Loucy (cell line): ENCODE results near the gene GPR39.

Source experiments
- EZH2phosphoT487 ChIP-seq: fragments of 200-600 bp; IDR thresholded peaks from 2 replicates; pipeline ENCODE4 v1.6.1; 2018; ENCODE audit warnings: antibody characterized with exemption, mild to moderate bottlenecking, moderate library complexity, borderline replicate concordance
- TF ChIP-seq, protein P1 (sequence below): fragments of 200-600 bp; sonication (generic); conservative IDR thresholded peaks from 2 replicates; pipeline ENCODE4 v1.5.1; 2014; ENCODE audit warnings: mild to moderate bottlenecking, antibody characterized with exemption, low read length

DNA sequence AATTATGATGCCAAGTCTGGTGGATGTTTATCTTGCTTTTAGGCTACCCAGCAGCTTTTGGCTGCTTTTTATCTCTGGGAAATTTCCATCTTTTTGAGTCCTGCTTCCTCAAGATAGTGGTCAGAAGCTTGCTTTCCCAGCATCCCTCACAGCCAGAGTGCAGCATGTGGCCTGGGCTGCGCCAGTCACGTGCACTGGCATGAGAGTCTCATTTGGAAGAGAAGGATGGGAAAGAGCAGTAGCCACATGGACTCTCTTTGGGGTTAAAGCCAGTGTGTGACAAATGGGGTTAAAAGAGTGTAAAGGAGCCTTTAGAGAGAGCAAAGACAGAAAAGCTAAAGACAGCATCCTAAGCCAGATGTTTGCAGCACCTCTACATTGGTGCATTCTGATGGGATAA lies 12.7 kb downstream of the GPR39 start:
- TF ChIP-seq, protein P1, sequence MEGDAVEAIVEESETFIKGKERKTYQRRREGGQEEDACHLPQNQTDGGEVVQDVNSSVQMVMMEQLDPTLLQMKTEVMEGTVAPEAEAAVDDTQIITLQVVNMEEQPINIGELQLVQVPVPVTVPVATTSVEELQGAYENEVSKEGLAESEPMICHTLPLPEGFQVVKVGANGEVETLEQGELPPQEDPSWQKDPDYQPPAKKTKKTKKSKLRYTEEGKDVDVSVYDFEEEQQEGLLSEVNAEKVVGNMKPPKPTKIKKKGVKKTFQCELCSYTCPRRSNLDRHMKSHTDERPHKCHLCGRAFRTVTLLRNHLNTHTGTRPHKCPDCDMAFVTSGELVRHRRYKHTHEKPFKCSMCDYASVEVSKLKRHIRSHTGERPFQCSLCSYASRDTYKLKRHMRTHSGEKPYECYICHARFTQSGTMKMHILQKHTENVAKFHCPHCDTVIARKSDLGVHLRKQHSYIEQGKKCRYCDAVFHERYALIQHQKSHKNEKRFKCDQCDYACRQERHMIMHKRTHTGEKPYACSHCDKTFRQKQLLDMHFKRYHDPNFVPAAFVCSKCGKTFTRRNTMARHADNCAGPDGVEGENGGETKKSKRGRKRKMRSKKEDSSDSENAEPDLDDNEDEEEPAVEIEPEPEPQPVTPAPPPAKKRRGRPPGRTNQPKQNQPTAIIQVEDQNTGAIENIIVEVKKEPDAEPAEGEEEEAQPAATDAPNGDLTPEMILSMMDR = no peak
- TF ChIP-seq EZH2phosphoT487 = no peak
